IMR-90 (cell line): ENCODE results near the gene MYPN. TPM values are rescaled to one million over a fixed set of nuclear protein-coding genes. Genes with fewer than 3 reads are reported as not detected.

ENCODE experiments used
- ATAC-seq: fragments of 200-7000 bp; cut with Tn5 transposase; 2 replicates; pipeline ENCODE4 v1.9.1; 2020; ENCODE audit warnings: low read depth, mild to moderate bottlenecking, moderate library complexity
- BruUV-seq: library from RNA; stranded (reverse); fragments of 400-500 nt; replicated peaks from 2 replicates; lab custom pipeline; 2021; lab: Mats Ljungman, UMichigan
- CTCF ChIA-PET: fragments of 300-600 bp; formaldehyde crosslinking; extraction: SDS; loops from one replicate; lab custom pipeline; 2021; ENCODE audit warnings: antibody characterized with exemption; lab: Yijun Ruan, JAX
- POLR2A ChIA-PET: fragments of 300-600 bp; sonication (Branson Sonifier 250); formaldehyde crosslinking; loops from one replicate; lab custom pipeline; 2022; ENCODE audit warnings: antibody characterized with exemption; ENCODE audit not compliant: unreplicated experiment; lab: Charles Lee
- DNase-seq: peaks from one replicate; pipeline ENCODE4 v3.0.0; 2013
- H2AFZ ChIP-seq: replicated peaks from 2 replicates; pipeline ENCODE3; 2013; ENCODE audit warnings: low read length, mild to moderate bottlenecking; ENCODE audit not compliant: poor library complexity
- H2AK5ac ChIP-seq: 2 replicates; pipeline ENCODE4 v1.6.1; 2013; ENCODE audit warnings: low read depth, low read length, inconsistent platforms
- H2AK9ac ChIP-seq: replicated peaks from 2 replicates; pipeline ENCODE3; 2013; ENCODE audit warnings: mild to moderate bottlenecking, low read depth, low read length, moderate library complexity; ENCODE audit not compliant: poor library complexity
- H2BK120ac ChIP-seq: 2 replicates; pipeline ENCODE4 v1.6.1; 2013; ENCODE audit warnings: low read depth, low read length, inconsistent platforms
- H2BK15ac ChIP-seq: 3 replicates; pipeline ENCODE4 v1.6.1; 2013; ENCODE audit warnings: low read depth, low read length, inconsistent platforms
- H2BK20ac ChIP-seq: 2 replicates; pipeline ENCODE4 v1.6.1; 2013; ENCODE audit warnings: low read depth, mild to moderate bottlenecking, inconsistent platforms, low read length, moderate library complexity
- H2BK5ac ChIP-seq: 2 replicates; pipeline ENCODE4 v1.6.1; 2013; ENCODE audit warnings: mild to moderate bottlenecking, low read depth, low read length, inconsistent platforms; ENCODE audit not compliant: poor library complexity, severe bottlenecking
- H3K14ac ChIP-seq: replicated peaks from 2 replicates; pipeline ENCODE4 v1.6.1; 2013; ENCODE audit warnings: low read depth, low read length, inconsistent platforms
- H3K18ac ChIP-seq: 2 replicates; pipeline ENCODE4 v1.6.1; 2013; ENCODE audit warnings: low read depth, low read length, control low read depth
- H3K23ac ChIP-seq: 2 replicates; pipeline ENCODE4 v1.6.1; 2013; ENCODE audit warnings: low read depth, low read length, inconsistent platforms
- H3K27ac ChIP-seq: 2 replicates; pipeline ENCODE4 v1.5.1; 2013; ENCODE audit warnings: mild to moderate bottlenecking, control low read depth, low read length; ENCODE audit not compliant: insufficient read depth
- H3K27me3 ChIP-seq: 2 replicates; pipeline ENCODE4 v1.6.1; 2013; ENCODE audit warnings: low read length; ENCODE audit not compliant: control insufficient read depth, insufficient read depth
- H3K36me3 ChIP-seq: 2 replicates; pipeline ENCODE4 v1.6.1; 2013; ENCODE audit warnings: low read length, mixed read lengths; ENCODE audit not compliant: control insufficient read depth, insufficient read depth
- H3K4ac ChIP-seq: 2 replicates; pipeline ENCODE4 v1.6.1; 2013; ENCODE audit warnings: low read depth, low read length, inconsistent platforms
- H3K4me1 ChIP-seq: 2 replicates; pipeline ENCODE4 v1.6.1; 2013; ENCODE audit warnings: low read length, mixed read lengths; ENCODE audit not compliant: control insufficient read depth, insufficient read depth
- H3K4me2 ChIP-seq: 2 replicates; pipeline ENCODE4 v1.6.1; 2013; ENCODE audit warnings: low read depth, mild to moderate bottlenecking, control low read depth, low read length, moderate library complexity
- H3K4me3 ChIP-seq: 2 replicates; pipeline ENCODE4 v1.5.1; 2013; ENCODE audit warnings: low read depth, mild to moderate bottlenecking, control low read depth, low read length, moderate library complexity; ENCODE audit not compliant: insufficient read depth
- H3K56ac ChIP-seq: 2 replicates; pipeline ENCODE4 v1.6.1; 2013; ENCODE audit warnings: low read length, inconsistent platforms; ENCODE audit not compliant: insufficient read depth; ENCODE audit errors: extremely low read depth
- H3K79me1 ChIP-seq, 2 experiments: 2 replicates each; pipeline ENCODE4 v1.6.1; 2013; ENCODE audit warnings: low read length in 2 of 2, inconsistent platforms in 1 of 2, low read depth in 1 of 2
- H3K9ac ChIP-seq: 2 replicates; pipeline ENCODE4 v1.6.1; 2013; ENCODE audit warnings: low read depth, low read length, control low read depth
- H3K9me1 ChIP-seq: 2 replicates; pipeline ENCODE4 v1.6.1; 2013; ENCODE audit warnings: low read length, inconsistent platforms; ENCODE audit not compliant: insufficient read depth
- H3K9me3 ChIP-seq: 2 replicates; pipeline ENCODE4 v1.6.1; 2013; ENCODE audit warnings: low read length; ENCODE audit not compliant: control insufficient read depth, insufficient read depth
- H4K20me1 ChIP-seq: 2 replicates; pipeline ENCODE4 v1.6.1; 2013; ENCODE audit warnings: low read length, inconsistent platforms; ENCODE audit not compliant: insufficient read depth
- H4K5ac ChIP-seq: 2 replicates; pipeline ENCODE4 v1.6.1; 2013; ENCODE audit warnings: mild to moderate bottlenecking, low read depth, low read length, control low read depth
- H4K8ac ChIP-seq, 2 experiments: 2 replicates each; pipeline ENCODE4 v1.6.1; 2013; ENCODE audit warnings: low read depth in 2 of 2, low read length in 2 of 2, control low read depth in 1 of 2, inconsistent platforms in 1 of 2
- H4K91ac ChIP-seq: 2 replicates; pipeline ENCODE4 v1.6.1; 2013; ENCODE audit warnings: low read depth, low read length, inconsistent platforms; ENCODE audit not compliant: insufficient read depth
- BHLHE40 ChIP-seq: fragments of 150-350 bp; IDR thresholded peaks from 2 replicates; pipeline ENCODE4 v1.6.1; 2016; ENCODE audit warnings: mild to moderate bottlenecking, low read depth, low read length
- CHD1 ChIP-seq: IDR thresholded peaks from 2 replicates; pipeline ENCODE4 v1.6.1; 2012; ENCODE audit warnings: low read depth, low read length, improper control_type of control experiment
- MAFK ChIP-seq: IDR thresholded peaks from 2 replicates; pipeline ENCODE4 v1.6.1; 2012; ENCODE audit warnings: low read depth, low read length, improper control_type of control experiment
- RCOR1 ChIP-seq: IDR thresholded peaks from 2 replicates; pipeline ENCODE4 v1.6.1; 2012; ENCODE audit warnings: mild to moderate bottlenecking, low read length, improper control_type of control experiment; ENCODE audit not compliant: insufficient replicate concordance
- SMC3 ChIP-seq: fragments of 150-350 bp; IDR thresholded peaks from 2 replicates; pipeline ENCODE4 v1.6.1; 2016; ENCODE audit warnings: low read depth, mild to moderate bottlenecking, antibody characterized with exemption, low read length, moderate library complexity
- WGBS, 2 experiments: methylation state at CpG; one replicate each; pipeline versions ENCODE4 v1.1.5 to v1.1.7; 2013; ENCODE audit warnings: missing lambda C conversion rate in 2 of 2; ENCODE audit not compliant: insufficient read length in 1 of 2; ENCODE audit errors: extremely low coverage in 2 of 2; 5-methylcytosine and 5-hydroxymethylcytosine counted together
- dilution Hi-C: fragments of 300-500 bp; cut with HindIII; formaldehyde crosslinking; loops from one replicate; pipeline ENCODE4 v1.14.3; 2018; ENCODE audit warnings: low sequenced_read_pairs; ENCODE audit not compliant: unreplicated experiment
- in situ Hi-C: fragments of 300-500 bp; cut with MboI; formaldehyde crosslinking; loops from 3 replicates; pipeline ENCODE4 v1.14.3; 2019; ENCODE audit warnings: low sequenced_read_pairs, inconsistent platforms, mixed read lengths
- intact Hi-C: fragments of 100-400 bp; cut with micrococcal nuclease; formaldehyde crosslinking; loops from 2 replicates; pipeline ENCODE4 v1.10.0; 2022
- polyA plus RNA-seq, 3 experiments: library from polyadenylated mRNA; depleted of rRNA; stranded (reverse); fragments of >200 nt; gene quantifications; 2 replicates each; pipeline ENCODE4 v1.2.3, GENCODE V29; 2012; ENCODE audit warnings: low replicate concordance in 1 of 3
- total RNA-seq: library from RNA; depleted of rRNA; stranded (reverse); fragments of >200 nt; gene quantifications from 2 replicates; pipeline ENCODE4 v1.2.3, GENCODE V29; 2012
- TF ChIP-seq, protein P1 (sequence below): fragments of 150-350 bp; IDR thresholded peaks from 2 replicates; pipeline ENCODE4 v1.6.1; 2017; ENCODE audit warnings: mild to moderate bottlenecking, antibody characterized with exemption, low read length, low read depth
- TF ChIP-seq, protein P2 (sequence below): conservative IDR thresholded peaks from 2 replicates; pipeline ENCODE4 v1.5.1; 2012; ENCODE audit warnings: mild to moderate bottlenecking, low read depth, low read length, improper control_type of control experiment

Gene MYPN
- total and polyA plus RNA-seq, 2 of the 4 experiments (the other 2 are of a cell fraction), result 7.8 to 13.1 TPM

DNA sequence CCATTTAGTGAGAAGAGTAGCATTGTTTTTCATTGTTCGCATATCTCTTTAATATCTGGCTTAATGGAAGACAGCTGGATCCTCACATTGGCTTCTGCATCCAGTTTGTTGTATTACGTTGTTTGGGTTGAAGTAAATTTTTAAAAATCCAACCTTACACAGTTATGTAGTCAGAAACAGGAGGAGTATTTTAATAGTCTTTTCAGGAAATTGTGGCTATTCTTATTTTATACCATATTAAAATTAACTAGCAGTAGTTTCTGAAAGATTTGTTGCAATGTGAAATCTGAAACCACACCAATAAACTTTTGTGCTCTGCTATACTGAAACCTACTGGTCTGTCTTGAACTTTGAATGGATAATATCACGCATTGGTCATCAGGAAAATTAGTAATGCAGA lies 27.9 kb downstream of the MYPN start:
- Histone ChIP-seq H2BK15ac (peak overlapping the region; percentile 97), H3K4me2 (peak overlapping the region; percentile 71; the same call in 1 of the 2 replicates), H4K20me1 (0 out of 2 replicates have a peak, but pooled peaks cover 3% of the 10 kb centered on the region), H3K23ac (peak overlapping the region; percentile 92; the same call in 1 of the 2 replicates), H3K4me3 (no peak overlapping the region), H3K36me3 (no peaks in the 10 kb centered on the region), H3K9ac (peak overlapping the region; percentile 66; the same call in 1 of the 2 replicates), H2BK20ac (peak overlapping the region; percentile 97; the same call in 1 of the 2 replicates), H2BK5ac (peak overlapping the region; percentile 100), H3K4me1 (peaks cover 22% of the 10 kb centered on the region), H3K56ac (peak overlapping the region; percentile 93), H3K27ac (peak overlapping the region; percentile 63), H3K18ac (peak overlapping the region; percentile 99; the same call in 1 of the 2 replicates), H2BK120ac (peak overlapping the region; percentile 98), H3K14ac (peak overlapping the region; percentile 86), H3K27me3 (no peaks in the 10 kb centered on the region), H3K9me3 (no peaks in the 10 kb centered on the region), H2AFZ (no peak overlapping the region), H4K5ac (peak overlapping the region; percentile 97; the same call in 1 of the 2 replicates), H4K8ac (peak overlapping the region; percentile 77 to 96), H2AK9ac (no peak overlapping the region), H2AK5ac (peak overlapping the region; percentile 79), H3K4ac (peak overlapping the region; percentile 91; the same call in 1 of the 2 replicates), H3K79me1 (peaks cover 9 to 15% of the 10 kb centered on the region in 2 experiments; a peak in 2 of 4 replicates), H4K91ac (peak overlapping the region; percentile 98), H3K9me1 (0 out of 2 replicates have a peak, but pooled peaks cover 5% of the 10 kb centered on the region)
- intact Hi-C loops, result loop anchor here (2.0 kb wide), 1 partner anchor 42 kb away; no protein-coding TSS in a partner anchor
- no TSS peak for BruUV-seq
- peak; percentile 42 for DNase-seq
- TF ChIP-seq, protein P1, sequence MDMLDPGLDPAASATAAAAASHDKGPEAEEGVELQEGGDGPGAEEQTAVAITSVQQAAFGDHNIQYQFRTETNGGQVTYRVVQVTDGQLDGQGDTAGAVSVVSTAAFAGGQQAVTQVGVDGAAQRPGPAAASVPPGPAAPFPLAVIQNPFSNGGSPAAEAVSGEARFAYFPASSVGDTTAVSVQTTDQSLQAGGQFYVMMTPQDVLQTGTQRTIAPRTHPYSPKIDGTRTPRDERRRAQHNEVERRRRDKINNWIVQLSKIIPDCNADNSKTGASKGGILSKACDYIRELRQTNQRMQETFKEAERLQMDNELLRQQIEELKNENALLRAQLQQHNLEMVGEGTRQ, result no peak
- TF ChIP-seq BHLHE40, result no peak
- no peak for TF ChIP-seq MAFK
- TF ChIP-seq SMC3, result no peak
- no peak for TF ChIP-seq RCOR1
- TF ChIP-seq, protein P2, sequence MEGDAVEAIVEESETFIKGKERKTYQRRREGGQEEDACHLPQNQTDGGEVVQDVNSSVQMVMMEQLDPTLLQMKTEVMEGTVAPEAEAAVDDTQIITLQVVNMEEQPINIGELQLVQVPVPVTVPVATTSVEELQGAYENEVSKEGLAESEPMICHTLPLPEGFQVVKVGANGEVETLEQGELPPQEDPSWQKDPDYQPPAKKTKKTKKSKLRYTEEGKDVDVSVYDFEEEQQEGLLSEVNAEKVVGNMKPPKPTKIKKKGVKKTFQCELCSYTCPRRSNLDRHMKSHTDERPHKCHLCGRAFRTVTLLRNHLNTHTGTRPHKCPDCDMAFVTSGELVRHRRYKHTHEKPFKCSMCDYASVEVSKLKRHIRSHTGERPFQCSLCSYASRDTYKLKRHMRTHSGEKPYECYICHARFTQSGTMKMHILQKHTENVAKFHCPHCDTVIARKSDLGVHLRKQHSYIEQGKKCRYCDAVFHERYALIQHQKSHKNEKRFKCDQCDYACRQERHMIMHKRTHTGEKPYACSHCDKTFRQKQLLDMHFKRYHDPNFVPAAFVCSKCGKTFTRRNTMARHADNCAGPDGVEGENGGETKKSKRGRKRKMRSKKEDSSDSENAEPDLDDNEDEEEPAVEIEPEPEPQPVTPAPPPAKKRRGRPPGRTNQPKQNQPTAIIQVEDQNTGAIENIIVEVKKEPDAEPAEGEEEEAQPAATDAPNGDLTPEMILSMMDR, result no peak
- no peak for TF ChIP-seq CHD1
- POLR2A ChIA-PET, result no interaction called here
- CTCF ChIA-PET, result no interaction called here
- dilution Hi-C loops, result no loop called here
- in situ Hi-C loops, result no loop called here
- no peak for ATAC-seq
- WGBS, 2 experiments, result no CpG with 5 or more reads among the region's 3 CpGs
